Dedifferentiated amniotic fluid mesenchymal stem cell (primary cell): ENCODE results near the gene CSH2.
A peak's percentile ranks its signal among the peaks of the same experiment; 100 is the strongest.
"Not testable (repeated sequence)": the region's sequence is repeated elsewhere in the genome, so short reads cannot be mapped to it uniquely, and the experiment has no call there.

Experiments
- DNase-seq: peaks from one replicate; pipeline ENCODE4 v3.0.0-alpha.2; 2016; ENCODE audit errors: extremely low spot score

The CSH2 gene

DNA sequence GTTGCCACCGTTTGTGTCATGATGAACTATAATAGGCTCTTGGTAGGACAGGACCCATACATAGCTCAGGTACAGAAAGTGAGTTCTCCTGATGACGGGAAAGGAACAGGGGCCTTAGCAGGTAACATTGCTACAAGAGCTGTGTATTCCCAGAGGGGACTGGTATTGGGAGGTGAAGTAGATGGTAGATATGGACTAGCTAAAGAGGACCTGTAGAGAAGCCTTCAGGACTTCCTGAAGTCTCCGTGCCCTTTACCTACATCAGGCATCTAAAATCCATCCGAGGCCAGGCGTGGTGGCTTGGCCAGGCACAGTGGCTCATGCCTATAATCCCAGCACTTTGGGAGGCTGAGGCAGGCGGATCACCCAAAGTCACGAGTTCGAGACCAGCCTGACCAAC lies 18.3 kb downstream of the CSH2 start:
- no peak for DNase-seq

DNA sequence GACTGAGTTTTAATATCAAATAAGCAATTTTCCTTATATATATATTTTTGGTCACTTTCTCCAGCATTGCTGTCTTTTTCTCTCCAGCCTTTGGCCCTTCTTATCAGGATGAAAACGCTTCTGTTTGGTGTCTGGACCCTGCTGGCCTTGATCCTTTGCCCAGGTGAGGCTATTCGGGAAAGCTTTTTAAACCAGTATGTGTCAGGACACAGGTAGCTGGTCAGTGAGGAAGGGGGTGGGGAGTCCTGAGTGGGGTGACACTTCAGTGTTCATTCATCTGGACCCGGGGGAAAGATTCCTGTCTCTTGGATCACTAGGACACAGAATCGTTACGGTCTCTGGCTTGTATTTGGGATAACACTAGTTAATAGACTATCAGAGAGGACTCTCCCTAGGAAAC lies 18.8 kb downstream of the CSH2 start:
- DNase-seq: no peak

DNA sequence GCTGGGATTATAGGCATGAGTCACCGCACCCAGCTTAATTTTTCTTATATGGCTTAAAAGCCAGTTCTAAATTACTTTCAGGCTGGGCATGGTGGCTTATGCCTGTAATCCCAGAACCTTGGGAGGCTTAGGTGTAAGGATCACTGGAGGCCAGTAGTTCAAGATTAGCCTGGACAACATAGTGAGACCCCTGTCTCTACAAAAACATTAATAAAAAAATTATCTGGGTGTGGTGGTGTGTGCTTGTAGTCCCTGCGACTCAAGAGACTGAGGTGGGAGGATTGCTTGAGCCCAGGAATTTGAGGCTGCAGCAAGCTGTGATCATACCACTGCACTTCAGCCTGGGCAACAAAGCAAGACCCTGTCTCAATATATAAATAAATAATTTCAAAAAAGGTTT lies 20.2 kb downstream of the CSH2 start:
- DNase-seq: no peak

DNA sequence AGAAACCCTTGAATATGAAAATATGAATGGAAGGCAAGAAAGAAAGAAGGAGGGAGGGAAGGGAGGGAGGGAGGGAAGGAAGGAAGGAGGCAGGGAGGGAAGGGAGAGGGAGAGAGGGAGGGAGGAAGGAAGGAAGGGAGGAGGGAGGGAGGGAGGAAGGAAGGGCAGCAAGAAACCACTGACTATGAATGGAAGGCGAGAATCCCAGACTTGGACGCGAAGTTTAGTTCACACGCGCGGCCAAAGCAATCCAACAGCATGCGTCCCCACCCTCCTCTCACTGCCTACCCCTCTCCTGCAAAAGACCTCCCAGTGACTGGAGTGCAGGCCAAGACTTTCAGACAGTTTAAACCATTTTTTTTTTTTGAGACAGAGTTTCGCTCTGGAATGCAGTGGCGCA lies 23.1 kb downstream of the CSH2 start:
- DNase-seq: no peak

DNA sequence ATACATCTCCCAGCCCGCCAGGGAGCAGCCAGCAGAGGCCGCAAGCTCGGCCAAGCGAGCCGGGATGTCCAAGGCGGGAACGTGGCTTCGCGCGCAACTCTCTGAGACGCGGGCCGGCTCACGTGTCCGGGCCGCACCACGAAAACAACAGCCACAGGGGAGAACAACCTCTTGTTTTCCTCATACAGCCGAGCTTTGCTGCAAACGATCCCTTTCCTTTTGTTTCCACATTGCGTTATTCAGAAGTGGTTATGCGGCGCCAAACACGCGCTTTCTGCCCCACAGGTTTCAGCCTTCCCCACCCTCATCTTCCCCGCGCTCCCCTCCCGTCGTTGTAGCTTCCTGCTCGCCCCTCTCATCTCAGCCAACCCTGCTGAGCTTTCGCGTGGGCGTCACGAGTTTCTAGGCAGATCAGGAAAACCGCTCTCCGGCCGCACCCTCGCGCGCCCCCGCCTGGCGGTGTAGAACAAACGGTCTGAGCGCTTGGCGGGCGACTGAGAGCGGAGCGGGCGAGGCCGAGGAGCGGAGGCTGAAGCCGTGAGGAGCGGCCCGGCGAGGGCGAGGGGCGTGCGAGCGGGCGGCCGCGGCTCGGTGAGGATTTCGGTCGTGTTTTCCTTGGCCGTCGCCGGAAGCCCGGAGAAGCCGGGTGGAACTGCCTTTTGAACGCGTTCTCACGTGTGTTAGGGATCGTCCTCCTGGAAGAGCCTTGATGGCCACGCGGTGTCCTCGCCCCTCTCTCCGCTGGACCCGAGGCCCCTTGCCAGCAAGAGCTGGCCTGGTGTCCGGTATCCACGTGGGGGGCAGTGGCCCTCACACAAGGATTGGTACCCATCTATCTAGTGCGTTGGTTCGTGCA lies 24.4 kb downstream of the CSH2 start:
- peak; percentile 60 for DNase-seq

DNA sequence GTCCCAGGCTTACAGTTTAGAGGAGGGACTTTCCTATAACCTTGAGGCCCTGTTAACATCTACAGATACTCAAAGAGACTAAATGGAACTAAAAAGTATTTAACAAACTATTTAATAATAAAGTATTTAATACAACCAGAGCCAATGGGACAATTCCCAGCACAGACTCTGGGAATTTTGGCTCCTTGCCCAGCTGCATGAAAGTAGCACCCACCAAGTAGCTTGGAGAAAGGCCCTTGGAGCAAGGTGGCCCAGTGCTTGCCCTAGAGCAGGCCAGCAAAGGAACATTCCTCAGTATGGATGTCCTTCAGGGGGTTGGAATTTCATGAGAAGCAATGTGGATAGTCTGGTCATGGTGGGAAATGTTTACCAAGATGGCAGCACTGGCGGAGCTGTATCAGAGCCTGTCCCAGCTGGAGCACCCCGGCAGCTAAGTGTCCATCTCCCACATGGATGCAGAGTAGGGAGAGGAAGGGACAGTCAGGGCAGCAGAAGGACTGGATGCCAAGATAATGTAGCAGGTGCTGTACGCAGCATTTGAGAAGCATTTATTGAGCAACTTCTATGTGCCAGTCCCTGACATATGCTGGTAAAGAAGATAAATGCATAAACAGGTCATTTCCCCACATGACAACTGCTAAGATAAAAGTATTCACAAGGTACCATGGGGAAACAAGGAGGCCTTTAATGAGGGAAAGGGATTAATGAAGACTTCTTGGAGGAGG lies 25.8 kb downstream of the CSH2 start:
- no peak for DNase-seq

DNA sequence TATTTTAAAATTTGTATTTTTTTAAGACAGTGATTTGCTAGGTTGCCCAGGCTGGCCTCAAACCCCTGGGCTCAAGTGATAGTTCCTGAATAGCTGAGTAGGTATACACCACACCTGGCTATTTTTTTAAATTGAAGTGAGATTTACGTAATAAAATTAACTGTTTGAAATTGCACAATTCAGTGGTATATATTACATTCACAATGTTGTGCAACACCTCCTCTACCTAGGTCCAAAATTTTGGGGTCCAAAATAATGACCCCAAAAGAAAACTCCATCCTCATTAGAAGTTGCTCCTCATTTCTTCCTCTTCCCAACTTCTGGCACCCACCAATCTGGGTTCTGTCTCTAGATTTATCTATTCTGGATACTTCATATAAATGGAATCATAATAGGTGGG lies 28.0 kb downstream of the CSH2 start:
- no peak for DNase-seq

DNA sequence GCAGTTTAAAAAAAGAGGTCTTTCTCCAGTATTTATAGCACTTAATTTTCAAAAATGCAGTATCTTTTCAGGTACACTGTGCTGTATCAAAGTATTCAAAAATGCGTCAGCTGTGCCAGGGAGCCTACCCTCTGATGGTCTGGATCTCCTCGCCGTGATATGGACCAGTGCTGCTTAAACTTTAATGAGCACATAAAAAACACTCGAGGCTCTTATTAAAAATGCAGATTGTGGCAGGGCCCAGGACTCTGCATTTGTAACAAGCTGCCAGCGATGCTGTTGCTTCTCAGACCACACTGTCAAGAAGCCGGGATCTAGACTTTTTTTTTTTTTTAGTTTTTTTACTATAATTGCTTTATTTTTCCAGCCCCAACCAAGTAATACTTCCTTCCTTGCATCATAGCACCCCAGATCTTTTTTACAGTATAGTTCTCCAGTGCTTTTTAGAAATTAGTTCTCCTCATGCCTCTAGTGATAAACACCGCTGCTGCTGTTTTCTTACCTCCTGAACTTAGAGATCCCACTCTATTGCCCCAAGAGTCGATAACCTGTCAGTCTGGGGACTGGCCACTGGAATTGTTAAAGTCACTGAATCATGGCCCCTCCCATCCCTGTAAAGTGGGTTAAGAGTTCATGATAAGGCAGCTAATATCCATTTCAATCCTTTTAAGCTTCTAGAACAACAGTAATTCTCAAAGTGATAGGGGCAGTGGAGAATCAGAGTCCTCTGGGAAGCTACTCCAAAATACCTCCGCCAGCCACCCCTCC lies 29.4 kb downstream of the CSH2 start:
- DNase-seq: no peak

DNA sequence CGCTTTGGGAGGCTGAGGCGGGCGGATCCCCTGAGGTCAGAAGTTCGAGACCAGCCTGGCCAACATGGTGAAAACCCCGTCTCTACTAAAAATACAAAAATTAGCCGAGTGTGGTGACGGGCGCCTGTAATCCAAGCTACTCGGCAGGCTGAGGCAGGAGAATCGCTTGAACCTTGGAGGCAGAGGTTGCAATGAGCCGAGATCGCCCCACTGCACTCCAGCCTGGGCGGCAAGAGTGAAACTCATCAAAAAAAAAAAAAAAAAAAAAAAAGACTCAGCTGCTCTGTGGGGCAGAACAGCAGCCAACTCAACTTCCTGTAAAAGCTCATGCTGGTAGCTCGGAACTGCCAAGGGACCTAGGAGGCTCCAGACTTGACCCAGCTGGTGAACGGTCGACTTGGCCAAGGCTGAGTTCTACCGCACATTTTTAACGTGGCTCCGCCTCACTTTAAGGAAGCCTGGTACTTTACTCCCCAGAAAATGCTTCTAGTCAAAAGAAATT lies 30.0 kb downstream of the CSH2 start:
- DNase-seq: not testable (repeated sequence)

DNA sequence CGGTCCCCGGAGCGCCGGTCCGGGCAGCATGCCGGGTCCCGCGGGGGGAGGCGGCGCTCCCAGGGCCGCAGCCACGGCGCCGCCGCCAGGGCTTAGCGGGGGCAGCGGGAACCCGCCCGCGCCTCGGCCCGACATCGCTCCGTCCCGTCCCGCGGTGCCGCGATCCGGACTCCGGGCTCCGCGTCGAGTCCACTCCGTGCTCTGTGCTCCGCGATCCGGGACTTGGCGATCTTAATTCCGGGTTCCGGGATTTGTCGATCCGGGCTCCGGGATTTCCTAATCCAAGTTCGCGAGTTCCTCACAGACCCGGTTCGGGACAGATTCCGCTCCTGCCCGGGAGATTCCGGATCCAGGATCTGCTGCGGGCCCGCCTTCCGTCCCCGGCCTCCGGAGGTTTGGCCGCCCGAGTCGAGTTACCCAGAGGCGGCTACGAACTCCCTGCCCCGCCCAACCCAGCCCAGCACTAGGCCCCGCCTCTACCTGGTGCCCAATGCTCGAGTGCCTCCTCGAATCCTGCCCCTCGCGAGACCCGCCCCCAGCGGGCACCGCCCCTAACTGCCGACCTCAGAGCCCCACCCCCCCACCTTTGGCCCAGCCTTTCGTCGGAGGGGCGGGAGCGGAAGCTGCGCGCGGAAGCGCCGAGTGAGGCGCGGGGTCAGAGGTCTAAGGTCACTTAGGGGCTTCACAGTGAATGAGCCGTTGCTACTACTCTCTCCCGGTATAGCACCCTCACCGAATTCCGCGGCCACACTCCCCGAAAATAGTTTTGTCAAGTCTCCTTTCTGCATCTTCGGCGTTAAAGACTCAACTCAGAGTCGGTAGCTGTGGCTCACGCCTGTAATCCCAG lies 30.7 kb downstream of the CSH2 start, which contains the start of gene SMARCD2:
Gene SMARCD2 (minus strand): TSS at position 146 of the 847 bp plus-strand sequence. CDS start 11 bp downstream, at position 135.
- peak; percentile 99 for DNase-seq

DNA sequence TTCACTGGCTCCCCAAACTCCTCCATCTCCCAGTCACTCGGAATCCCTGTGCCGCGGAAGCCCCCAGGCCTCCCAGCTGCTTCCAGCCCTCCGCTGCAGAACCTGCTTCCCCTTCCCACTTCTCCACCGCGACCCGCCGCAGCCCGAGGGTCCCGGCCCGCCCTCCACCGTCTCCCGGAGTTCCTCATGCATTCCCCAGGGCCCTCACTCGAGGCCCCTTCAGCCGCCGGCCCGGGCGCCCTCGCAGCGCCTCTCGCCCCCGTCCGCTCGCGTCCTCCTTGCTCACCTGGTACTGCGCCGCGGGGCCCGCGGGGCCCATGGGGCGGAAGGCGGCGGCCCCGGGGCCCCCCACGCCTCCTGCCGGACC lies 31.3 kb downstream of the CSH2 start:
- no peak for DNase-seq

DNA sequence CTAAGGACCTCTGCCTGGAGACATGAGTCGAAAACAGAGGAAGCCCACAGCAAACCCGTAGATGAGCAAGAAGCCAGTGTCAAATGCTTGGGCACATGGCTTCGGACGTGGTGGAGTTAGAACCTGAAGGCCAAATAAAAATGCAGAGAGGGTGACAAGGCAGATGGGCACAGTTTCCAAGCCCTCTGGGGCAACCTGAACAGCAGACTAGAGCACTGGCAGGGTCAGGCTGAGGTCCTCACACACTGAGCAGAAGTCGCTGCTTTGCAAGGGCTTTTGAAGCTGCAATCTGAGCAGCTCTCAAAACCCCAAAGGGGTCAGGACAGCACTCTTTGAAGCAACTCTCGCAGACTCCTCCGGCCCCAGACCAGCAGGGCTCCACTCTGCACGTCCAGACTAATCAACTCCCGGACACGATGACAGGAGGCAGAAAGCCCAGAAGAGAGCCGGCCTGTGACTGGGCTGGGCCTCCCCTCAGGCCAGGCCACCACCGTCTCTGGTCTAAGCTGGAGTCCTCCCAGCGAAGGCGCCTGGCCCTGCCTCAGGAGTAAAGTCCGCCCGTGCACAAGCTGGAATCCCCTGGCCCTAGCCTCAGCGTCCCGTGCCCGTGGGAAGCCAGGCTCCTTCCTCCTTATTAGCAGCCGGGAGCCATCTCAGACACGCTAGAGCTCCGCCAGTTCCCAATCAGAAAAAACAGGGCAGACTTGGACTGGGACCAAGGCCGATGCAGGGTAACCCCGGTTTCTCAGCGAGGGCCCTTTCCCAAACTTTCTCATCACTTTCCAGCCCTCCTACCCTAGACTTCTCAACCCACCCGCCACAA lies 31.9 kb downstream of the CSH2 start:
- peak; percentile 47 for DNase-seq

DNA sequence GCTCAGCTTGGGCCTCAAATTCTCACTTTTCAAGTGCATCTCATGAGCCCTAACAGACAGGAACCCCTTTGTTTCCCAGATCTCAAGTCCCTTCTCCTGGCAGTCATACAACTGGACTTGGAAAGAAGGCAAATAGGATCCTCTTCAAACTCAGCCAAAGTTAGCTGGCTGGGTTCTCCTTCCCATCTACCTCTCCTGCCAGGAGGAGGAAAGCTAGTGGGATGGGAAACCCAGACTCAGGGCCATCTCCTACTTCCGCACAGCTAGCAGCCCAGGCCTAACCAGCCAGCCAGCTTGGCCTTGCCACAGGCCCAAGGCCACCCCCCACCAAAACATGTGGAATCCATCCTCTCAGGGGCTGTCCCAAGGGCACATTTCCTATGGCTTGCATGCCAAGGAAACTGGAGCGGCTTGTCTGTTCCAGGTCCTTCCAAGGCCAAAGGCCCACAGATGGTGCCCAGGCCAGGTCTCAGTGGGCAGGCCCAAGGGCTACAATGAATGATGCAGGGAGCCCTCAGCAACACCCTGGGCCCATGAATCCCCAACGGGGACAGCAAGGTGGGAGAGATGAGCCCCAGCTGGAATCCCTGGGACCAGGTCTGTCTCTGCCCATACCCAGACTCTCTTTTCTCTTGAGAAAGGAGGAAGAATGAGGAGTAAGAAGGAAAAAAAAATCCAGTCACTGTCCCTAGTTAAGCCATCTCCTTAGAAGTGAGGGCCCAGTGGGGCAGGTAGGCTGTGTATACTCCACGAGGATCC lies 32.7 kb downstream of the CSH2 start:
- no peak for DNase-seq

DNA sequence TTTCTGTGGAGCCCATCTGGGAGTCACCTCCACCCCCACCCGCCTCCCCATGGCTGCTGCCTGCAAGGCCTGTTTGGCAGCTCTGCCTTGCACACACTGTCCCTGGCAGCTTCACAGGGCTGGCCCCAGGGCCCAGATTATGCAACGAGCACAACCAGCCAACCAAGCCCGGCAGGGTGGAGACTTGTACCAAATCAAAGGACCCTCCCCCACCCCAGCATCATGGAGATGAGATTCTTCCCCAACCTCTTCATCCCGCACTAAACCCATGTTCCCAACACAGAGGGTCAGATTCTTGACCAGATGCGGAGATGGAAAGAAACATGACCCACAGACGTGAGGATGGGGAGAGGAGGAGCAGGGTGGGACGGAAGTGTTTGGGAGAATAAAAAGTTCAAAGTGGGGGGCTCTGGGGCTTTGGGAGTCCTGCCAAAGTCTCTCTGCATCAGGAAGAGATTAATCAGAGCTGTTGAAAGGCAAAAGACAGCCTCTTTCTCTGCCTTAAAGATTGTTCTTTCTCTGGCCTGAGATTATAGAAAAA lies 34.8 kb downstream of the CSH2 start:
- no peak for DNase-seq

DNA sequence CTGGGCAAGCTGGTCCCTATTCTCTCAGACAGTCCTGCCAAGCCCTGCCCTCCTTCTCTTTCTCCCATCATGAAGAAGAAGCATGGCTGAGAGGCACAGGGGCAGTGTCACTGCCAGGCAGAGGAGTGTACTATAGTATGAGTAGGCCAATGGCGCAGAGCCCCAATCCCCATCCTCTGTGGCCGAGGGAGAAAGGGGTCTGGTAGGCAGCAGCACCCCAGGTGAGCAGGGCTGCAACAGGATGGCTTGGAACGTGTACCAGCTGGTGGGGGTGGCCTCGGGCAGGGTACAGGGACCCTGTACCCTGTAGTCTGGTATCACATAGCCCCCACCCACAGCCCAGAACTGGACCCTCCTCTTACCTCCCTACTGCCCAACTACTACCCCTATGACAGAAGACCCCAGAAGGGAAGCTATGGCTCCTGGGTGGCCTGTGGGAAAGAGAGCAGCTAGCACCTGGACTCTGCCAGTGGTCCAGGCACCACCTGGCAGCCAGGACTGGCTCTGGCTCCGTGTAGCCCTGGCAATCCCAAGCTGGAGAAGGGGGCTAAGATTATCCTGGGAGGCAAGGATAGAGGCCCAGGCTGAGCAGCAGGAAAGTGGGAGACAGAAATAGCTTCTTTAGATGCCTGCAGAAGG lies 35.4 kb downstream of the CSH2 start:
- no peak for DNase-seq

DNA sequence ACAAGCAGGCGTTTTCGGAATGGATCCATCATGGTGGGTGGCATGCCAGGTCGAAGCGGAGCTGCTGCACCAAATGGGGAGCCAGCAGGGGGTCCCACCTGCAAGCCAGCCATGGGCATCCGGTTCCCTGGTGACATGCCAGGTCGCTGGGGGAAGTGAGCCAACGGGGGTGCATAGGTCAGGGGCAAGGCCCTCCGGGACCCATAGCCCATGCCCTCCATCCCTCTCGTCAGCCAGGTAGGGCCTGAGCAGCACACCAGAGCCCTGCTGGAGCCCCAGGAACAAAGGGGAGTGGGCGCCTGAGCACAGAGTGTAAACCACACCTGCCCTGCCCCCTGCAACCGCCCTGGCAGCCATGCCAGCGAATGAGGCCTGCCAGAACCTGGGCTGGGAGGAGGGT lies 36.0 kb downstream of the CSH2 start:
- no peak for DNase-seq

DNA sequence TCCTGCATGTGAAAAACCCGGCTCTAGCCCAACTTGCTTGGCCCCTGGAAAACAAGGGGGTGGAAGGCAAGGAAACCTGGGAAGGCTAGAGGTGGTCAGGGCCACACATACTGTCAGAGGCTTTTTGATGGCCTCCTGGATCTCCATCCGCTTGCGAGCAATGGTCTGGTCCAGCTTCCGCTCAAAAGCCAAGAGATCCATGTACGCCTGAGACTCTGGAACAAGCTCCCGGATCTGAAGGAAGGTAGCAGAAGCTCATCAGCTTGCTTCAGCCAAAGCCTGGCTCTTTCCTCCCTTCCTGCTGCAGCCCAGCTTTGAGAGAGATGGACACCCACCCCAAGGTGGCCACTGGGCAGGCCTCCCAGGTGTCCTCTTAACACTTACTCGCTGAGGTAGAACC lies 36.7 kb downstream of the CSH2 start:
- DNase-seq: no peak

DNA sequence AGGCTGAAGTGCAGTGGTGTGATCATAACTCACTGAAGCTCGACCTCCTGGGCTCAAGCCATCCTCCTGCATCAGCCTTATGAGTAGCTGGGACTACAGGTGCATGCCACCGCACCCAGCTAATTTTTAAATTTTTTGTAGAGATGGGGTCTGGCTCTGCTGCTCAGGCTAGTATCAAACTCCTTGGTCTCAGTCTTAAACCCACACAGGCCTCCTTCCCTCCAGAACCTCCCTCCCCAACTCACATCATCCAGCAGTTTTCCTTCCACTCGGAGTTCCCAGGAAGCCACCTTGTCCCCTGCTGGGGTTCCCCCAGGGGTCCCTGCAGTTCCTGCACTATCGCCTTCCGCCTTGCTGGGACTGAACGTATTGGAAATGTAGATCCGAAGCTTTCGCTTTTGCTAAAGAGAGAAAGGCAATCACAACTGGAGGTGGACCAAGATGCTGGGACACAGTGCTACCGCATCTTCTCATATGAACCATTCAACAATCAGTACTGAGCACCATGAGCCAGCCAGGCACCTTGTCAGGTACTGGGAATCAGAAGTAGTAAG lies 38.2 kb downstream of the CSH2 start:
- no peak for DNase-seq
